ENCODE results near the gene TAS2R31. TPM values are rescaled to one million over a fixed set of nuclear protein-coding genes. Genes with fewer than 3 reads are reported as not detected.

TAS2R31 gene
- total and polyA plus RNA-seq, 2 of the 13 experiments (the other 11 are each of a cell fraction or from before 2014, with no cell fraction given): 0.96 to 6.5 TPM

DNA sequence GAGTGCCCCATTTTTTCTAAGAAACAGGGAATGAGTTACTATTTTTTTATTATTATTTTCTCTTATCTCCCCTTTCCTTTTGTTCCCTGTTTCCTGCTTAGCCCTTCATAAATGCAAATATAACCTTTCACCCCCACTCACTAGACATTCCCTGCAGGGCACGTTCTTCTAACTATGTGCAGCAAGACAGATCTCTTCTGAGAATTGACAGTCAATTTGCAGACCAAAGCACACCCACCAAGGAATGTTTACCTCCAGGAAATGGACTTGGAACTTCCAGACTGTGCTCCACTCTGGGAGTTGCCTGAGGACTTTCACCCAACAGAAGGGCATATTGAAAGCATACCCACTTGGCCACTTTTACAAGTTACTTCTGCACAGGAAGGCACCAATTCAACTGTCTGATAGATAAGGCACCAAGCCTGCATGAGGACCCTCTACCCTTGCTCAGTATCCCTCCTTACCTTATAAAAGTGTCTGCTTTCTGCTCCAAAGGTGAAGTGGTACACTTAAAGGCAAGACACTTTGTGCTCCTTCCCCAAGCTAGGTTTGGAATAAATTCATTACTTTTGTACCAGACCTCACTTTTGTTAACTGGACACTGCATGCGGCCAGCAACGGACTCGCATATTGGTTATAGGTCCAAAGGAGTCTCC lies 15.3 kb downstream of the TAS2R31 start (continued):
- TF ChIP-seq ZSCAN21 (CRISPR knock-in tag; IDR thresholded peaks at IDR 0.05; ENCODE audit: borderline replicate concordance) (no peak), ZNF724P (CRISPR knock-in tag; IDR thresholded peaks at IDR 0.05; ENCODE audit: borderline replicate concordance) (no peak), NR2F1 (CRISPR knock-in tag; IDR thresholded peaks at IDR 0.05) (peak; percentile 60 to 85; a peak in 3 of 4 replicates), ZNF660 (CRISPR knock-in tag; IDR thresholded peaks at IDR 0.05; ENCODE audit: borderline replicate concordance, low read depth) (no peak), ZNF558 (CRISPR knock-in tag; IDR thresholded peaks at IDR 0.05; ENCODE audit: borderline replicate concordance) (peak; percentile 40; the same call in 1 of the 2 replicates), ZNF446 (CRISPR knock-in tag; IDR thresholded peaks at IDR 0.05) (no peak), MYNN (CRISPR knock-in tag; IDR thresholded peaks at IDR 0.05; ENCODE audit: low read depth) (no peak), ZNF234 (CRISPR knock-in tag; conservative IDR thresholded peaks at IDR 0.05) (no peak), NAIF1 (CRISPR knock-in tag; IDR thresholded peaks at IDR 0.05; ENCODE audit: borderline replicate concordance) (no peak), ZNF431 (CRISPR knock-in tag; IDR thresholded peaks at IDR 0.05; ENCODE audit: borderline replicate concordance, low read depth) (peak; percentile 64; the same call in 1 of the 2 replicates), ZFY (CRISPR knock-in tag; IDR thresholded peaks at IDR 0.05) (no peak), SIN3B (IDR thresholded peaks at IDR 0.05; ENCODE audit: low read length) (no peak), TSC22D2 (CRISPR knock-in tag; IDR thresholded peaks at IDR 0.05; ENCODE audit: borderline replicate concordance) (no peak), IKZF1 (IDR thresholded peaks at IDR 0.05) (no peak), NFKBIZ (CRISPR knock-in tag; IDR thresholded peaks at IDR 0.05) (no peak), ZNF143 (CRISPR knock-in tag; IDR thresholded peaks at IDR 0.05) (no peak), POGZ (CRISPR knock-in tag; IDR thresholded peaks at IDR 0.05) (peak; percentile 96), ZNF619 (CRISPR knock-in tag; IDR thresholded peaks at IDR 0.05) (no peak), RBM22 (optimal IDR thresholded peaks at IDR 0.05; ENCODE audit: low read length) (no peak), ZNF383 (CRISPR knock-in tag; IDR thresholded peaks at IDR 0.05; ENCODE audit: borderline replicate concordance) (no peak), XRCC5 (optimal IDR thresholded peaks at IDR 0.05; ENCODE audit: low read length) (peak; percentile 48), CBX1 (IDR thresholded peaks at IDR 0.05; ENCODE audit: low read depth) (no peak), U2AF1 (optimal IDR thresholded peaks at IDR 0.05; ENCODE audit: low read depth, low read length) (no peak)
- TF ChIP-seq, protein P1, sequence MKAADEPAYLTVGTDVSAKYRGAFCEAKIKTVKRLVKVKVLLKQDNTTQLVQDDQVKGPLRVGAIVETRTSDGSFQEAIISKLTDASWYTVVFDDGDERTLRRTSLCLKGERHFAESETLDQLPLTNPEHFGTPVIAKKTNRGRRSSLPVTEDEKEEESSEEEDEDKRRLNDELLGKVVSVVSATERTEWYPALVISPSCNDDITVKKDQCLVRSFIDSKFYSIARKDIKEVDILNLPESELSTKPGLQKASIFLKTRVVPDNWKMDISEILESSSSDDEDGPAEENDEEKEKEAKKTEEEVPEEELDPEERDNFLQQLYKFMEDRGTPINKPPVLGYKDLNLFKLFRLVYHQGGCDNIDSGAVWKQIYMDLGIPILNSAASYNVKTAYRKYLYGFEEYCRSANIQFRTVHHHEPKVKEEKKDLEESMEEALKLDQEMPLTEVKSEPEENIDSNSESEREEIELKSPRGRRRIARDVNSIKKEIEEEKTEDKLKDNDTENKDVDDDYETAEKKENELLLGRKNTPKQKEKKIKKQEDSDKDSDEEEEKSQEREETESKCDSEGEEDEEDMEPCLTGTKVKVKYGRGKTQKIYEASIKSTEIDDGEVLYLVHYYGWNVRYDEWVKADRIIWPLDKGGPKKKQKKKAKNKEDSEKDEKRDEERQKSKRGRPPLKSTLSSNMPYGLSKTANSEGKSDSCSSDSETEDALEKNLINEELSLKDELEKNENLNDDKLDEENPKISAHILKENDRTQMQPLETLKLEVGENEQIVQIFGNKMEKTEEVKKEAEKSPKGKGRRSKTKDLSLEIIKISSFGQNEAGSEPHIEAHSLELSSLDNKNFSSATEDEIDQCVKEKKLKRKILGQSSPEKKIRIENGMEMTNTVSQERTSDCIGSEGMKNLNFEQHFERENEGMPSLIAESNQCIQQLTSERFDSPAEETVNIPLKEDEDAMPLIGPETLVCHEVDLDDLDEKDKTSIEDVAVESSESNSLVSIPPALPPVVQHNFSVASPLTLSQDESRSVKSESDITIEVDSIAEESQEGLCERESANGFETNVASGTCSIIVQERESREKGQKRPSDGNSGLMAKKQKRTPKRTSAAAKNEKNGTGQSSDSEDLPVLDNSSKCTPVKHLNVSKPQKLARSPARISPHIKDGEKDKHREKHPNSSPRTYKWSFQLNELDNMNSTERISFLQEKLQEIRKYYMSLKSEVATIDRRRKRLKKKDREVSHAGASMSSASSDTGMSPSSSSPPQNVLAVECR (CRISPR knock-in tag; IDR thresholded peaks at IDR 0.05; ENCODE audit: borderline replicate concordance): peak; percentile 40; the same call in 1 of the 2 replicates
- TF ChIP-seq, protein P2, sequence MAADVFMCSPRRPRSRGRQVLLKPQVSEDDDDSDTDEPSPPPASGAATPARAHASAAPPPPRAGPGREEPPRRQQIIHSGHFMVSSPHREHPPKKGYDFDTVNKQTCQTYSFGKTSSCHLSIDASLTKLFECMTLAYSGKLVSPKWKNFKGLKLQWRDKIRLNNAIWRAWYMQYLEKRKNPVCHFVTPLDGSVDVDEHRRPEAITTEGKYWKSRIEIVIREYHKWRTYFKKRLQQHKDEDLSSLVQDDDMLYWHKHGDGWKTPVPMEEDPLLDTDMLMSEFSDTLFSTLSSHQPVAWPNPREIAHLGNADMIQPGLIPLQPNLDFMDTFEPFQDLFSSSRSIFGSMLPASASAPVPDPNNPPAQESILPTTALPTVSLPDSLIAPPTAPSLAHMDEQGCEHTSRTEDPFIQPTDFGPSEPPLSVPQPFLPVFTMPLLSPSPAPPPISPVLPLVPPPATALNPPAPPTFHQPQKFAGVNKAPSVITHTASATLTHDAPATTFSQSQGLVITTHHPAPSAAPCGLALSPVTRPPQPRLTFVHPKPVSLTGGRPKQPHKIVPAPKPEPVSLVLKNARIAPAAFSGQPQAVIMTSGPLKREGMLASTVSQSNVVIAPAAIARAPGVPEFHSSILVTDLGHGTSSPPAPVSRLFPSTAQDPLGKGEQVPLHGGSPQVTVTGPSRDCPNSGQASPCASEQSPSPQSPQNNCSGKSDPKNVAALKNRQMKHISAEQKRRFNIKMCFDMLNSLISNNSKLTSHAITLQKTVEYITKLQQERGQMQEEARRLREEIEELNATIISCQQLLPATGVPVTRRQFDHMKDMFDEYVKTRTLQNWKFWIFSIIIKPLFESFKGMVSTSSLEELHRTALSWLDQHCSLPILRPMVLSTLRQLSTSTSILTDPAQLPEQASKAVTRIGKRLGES (CRISPR knock-in tag; IDR thresholded peaks at IDR 0.05; ENCODE audit: borderline replicate concordance): no peak
